ENCODE measurements around the gene WDR89.
"Not testable (repeated sequence)": the region's sequence is repeated elsewhere in the genome, so short reads cannot be mapped to it uniquely, and the experiment has no call there.

WDR89 gene

GRCh38 chr14:63670692-63671091 is 29.0 kb upstream of the WDR89 start:
- Mint-ChIP-seq H3K27me3 (no peaks in the 10 kb centered on the region), H3K4me3 (no peak overlapping the region), H3K4me1 (ENCODE audit: low read depth in 2 of 2) (no peaks in the 10 kb centered on the region), H3K27ac (no peak overlapping the region), H3K9me3 (no peaks in the 10 kb centered on the region), H3K36me3 (ENCODE audit: insufficient read depth) (no peaks in the 10 kb centered on the region)
- DNase-seq (no peak), ATAC-seq (replicated peaks) (no peak)

- no peaks in the 10 kb centered on the region for H3K36me3 Mint-ChIP-seq (ENCODE audit: insufficient read depth)
- ATAC-seq (replicated peaks) (no peak), DNase-seq (no peak)
- no peaks in the 10 kb centered on the region for H3K9me3 Mint-ChIP-seq
- H3K27me3 Mint-ChIP-seq = no peaks in the 10 kb centered on the region
- H3K4me3 Mint-ChIP-seq = no peak overlapping the region
- H3K4me1 Mint-ChIP-seq (ENCODE audit: low read depth in 2 of 2) = no peaks in the 10 kb centered on the region
- no peak overlapping the region for H3K27ac Mint-ChIP-seq
Measured at GRCh38 chr14:63666335-63666734, 24.7 kb upstream of the WDR89 start.

- Mint-ChIP-seq H3K36me3 (ENCODE audit: insufficient read depth) (peaks cover 4% of the 10 kb centered on the region), H3K4me3 (no peak overlapping the region), H3K27me3 (no peaks in the 10 kb centered on the region), H3K4me1 (ENCODE audit: low read depth in 2 of 2) (no peaks in the 10 kb centered on the region), H3K9me3 (no peaks in the 10 kb centered on the region), H3K27ac (no peak overlapping the region)
- DNase-seq (no peak), ATAC-seq (replicated peaks) (no peak)
Measured at GRCh38 chr14:63663428-63664341, 22.0 kb upstream of the WDR89 start.

- no peaks in the 10 kb centered on the region for H3K27me3 Mint-ChIP-seq
- H3K4me3 Mint-ChIP-seq = no peak overlapping the region
- no peak for ATAC-seq (replicated peaks)
- no peak overlapping the region for H3K27ac Mint-ChIP-seq
- peaks cover 4% of the 10 kb centered on the region for H3K36me3 Mint-ChIP-seq (ENCODE audit: insufficient read depth)
- no peaks in the 10 kb centered on the region for H3K4me1 Mint-ChIP-seq (ENCODE audit: low read depth in 2 of 2)
- no peaks in the 10 kb centered on the region for H3K9me3 Mint-ChIP-seq
- no peak for DNase-seq
Measured at GRCh38 chr14:63662776-63663175, 21.1 kb upstream of the WDR89 start.

- H3K27ac Mint-ChIP-seq = peak overlapping the region in 1 of 2 donors; percentile 6
- not testable (repeated sequence) for H3K9me3 Mint-ChIP-seq, H3K27me3 Mint-ChIP-seq
Measured at GRCh38 chr14:63661881-63662280, 20.2 kb upstream of the WDR89 start.

GRCh38 chr14:63659726-63660125 is 18.1 kb upstream of the WDR89 start:
- H3K27ac Mint-ChIP-seq = no peak overlapping the region
- H3K36me3 Mint-ChIP-seq (ENCODE audit: insufficient read depth) = peaks cover 4% of the 10 kb centered on the region

More at GRCh38 chr14:63661881-63662280, 20.2 kb upstream of the WDR89 start:
- DNase-seq; ATAC-seq (replicated peaks); H3K4me3 Mint-ChIP-seq; H3K36me3 Mint-ChIP-seq (ENCODE audit: insufficient read depth); H3K4me1 Mint-ChIP-seq (ENCODE audit: low read depth in 2 of 2): not testable (repeated sequence)

GRCh38 chr14:63656194-63656593 is 14.5 kb upstream of the WDR89 start:
- no peak overlapping the region for H3K4me3 Mint-ChIP-seq
- peaks cover 0 to 3% of the 10 kb centered on the region in 2 donors for H3K4me1 Mint-ChIP-seq (ENCODE audit: low read depth in 2 of 2)
- H3K9me3 Mint-ChIP-seq = no peaks in the 10 kb centered on the region
- H3K27ac Mint-ChIP-seq = no peak overlapping the region
- no peak for DNase-seq
- H3K27me3 Mint-ChIP-seq = no peaks in the 10 kb centered on the region
- peaks cover 10% of the 10 kb centered on the region for H3K36me3 Mint-ChIP-seq (ENCODE audit: insufficient read depth)
- no peak for ATAC-seq (replicated peaks)

More at GRCh38 chr14:63659726-63660125, 18.1 kb upstream of the WDR89 start:
- H3K4me3 Mint-ChIP-seq = no peak overlapping the region
- ATAC-seq (replicated peaks) = no peak
- H3K4me1 Mint-ChIP-seq (ENCODE audit: low read depth in 2 of 2) = no peaks in the 10 kb centered on the region
- H3K27me3 Mint-ChIP-seq = no peaks in the 10 kb centered on the region
- H3K9me3 Mint-ChIP-seq = no peaks in the 10 kb centered on the region
- DNase-seq = no peak

GRCh38 chr14:63654936-63655335 is 13.3 kb upstream of the WDR89 start:
- peaks cover 8 to 9% of the 10 kb centered on the region in 2 donors for H3K4me1 Mint-ChIP-seq (ENCODE audit: low read depth in 2 of 2)
- DNase-seq (no peak), ATAC-seq (replicated peaks) (no peak)
- no peak overlapping the region for H3K27ac Mint-ChIP-seq
- H3K36me3 Mint-ChIP-seq (ENCODE audit: insufficient read depth) = peaks cover 16% of the 10 kb centered on the region
- no peaks in the 10 kb centered on the region for H3K27me3 Mint-ChIP-seq
- H3K9me3 Mint-ChIP-seq = no peaks in the 10 kb centered on the region
- H3K4me3 Mint-ChIP-seq = no peak overlapping the region

GRCh38 chr14:63654346-63654745 is 12.7 kb upstream of the WDR89 start:
- H3K27me3 Mint-ChIP-seq = no peaks in the 10 kb centered on the region
- no peak overlapping the region for H3K4me3 Mint-ChIP-seq
- DNase-seq (no peak), ATAC-seq (replicated peaks) (no peak)
- peaks cover 14% of the 10 kb centered on the region for H3K36me3 Mint-ChIP-seq (ENCODE audit: insufficient read depth)
- H3K27ac Mint-ChIP-seq = no peak overlapping the region
- H3K4me1 Mint-ChIP-seq (ENCODE audit: low read depth in 2 of 2) = peaks cover 13 to 14% of the 10 kb centered on the region in 2 donors
- H3K9me3 Mint-ChIP-seq = no peaks in the 10 kb centered on the region

GRCh38 chr14:63652406-63652805 is 10.7 kb upstream of the WDR89 start:
- Mint-ChIP-seq H3K27ac (peak overlapping the region; percentile 49 to 97), H3K36me3 (ENCODE audit: insufficient read depth) (peaks cover 12% of the 10 kb centered on the region), H3K4me1 (ENCODE audit: low read depth in 2 of 2) (peaks cover 14% of the 10 kb centered on the region in 2 donors), H3K9me3 (no peaks in the 10 kb centered on the region), H3K4me3 (no peak overlapping the region), H3K27me3 (no peaks in the 10 kb centered on the region)
- no peak for ATAC-seq (replicated peaks)
- no peak for DNase-seq

- peak overlapping the region; percentile 63 to 65 for H3K4me3 Mint-ChIP-seq
- peaks cover 12% of the 10 kb centered on the region for H3K36me3 Mint-ChIP-seq (ENCODE audit: insufficient read depth)
- DNase-seq (peak; percentile 30 to 50 (median 37)), ATAC-seq (replicated peaks) (peak; percentile 97)
- no peaks in the 10 kb centered on the region for H3K27me3 Mint-ChIP-seq
- H3K27ac Mint-ChIP-seq = peak overlapping the region; percentile 96 to 97
- peaks cover 14% of the 10 kb centered on the region in 2 donors for H3K4me1 Mint-ChIP-seq (ENCODE audit: low read depth in 2 of 2)
- H3K9me3 Mint-ChIP-seq = no peaks in the 10 kb centered on the region
Measured at GRCh38 chr14:63650256-63650952, 8.7 kb upstream of the WDR89 start.

- H3K4me1 Mint-ChIP-seq (ENCODE audit: low read depth in 2 of 2) = peaks cover 14% of the 10 kb centered on the region in 2 donors
- peak overlapping the region in 1 of 2 donors; percentile 35 for H3K27ac Mint-ChIP-seq
- no peak overlapping the region for H3K4me3 Mint-ChIP-seq
- DNase-seq (no peak), ATAC-seq (replicated peaks) (no peak)
- no peaks in the 10 kb centered on the region for H3K9me3 Mint-ChIP-seq
- no peaks in the 10 kb centered on the region for H3K27me3 Mint-ChIP-seq
- peaks cover 7% of the 10 kb centered on the region for H3K36me3 Mint-ChIP-seq (ENCODE audit: insufficient read depth)
Measured at GRCh38 chr14:63647696-63648410, 6.2 kb upstream of the WDR89 start.

GRCh38 chr14:63644741-63645140 is 3.1 kb upstream of the WDR89 start:
- DNase-seq (no peak), ATAC-seq (replicated peaks) (no peak)
- H3K36me3 Mint-ChIP-seq (ENCODE audit: insufficient read depth) = peaks cover 16% of the 10 kb centered on the region
- H3K4me3 Mint-ChIP-seq = no peak overlapping the region
- no peaks in the 10 kb centered on the region for H3K9me3 Mint-ChIP-seq
- peaks cover 5 to 8% of the 10 kb centered on the region in 2 donors for H3K4me1 Mint-ChIP-seq (ENCODE audit: low read depth in 2 of 2)
- no peaks in the 10 kb centered on the region for H3K27me3 Mint-ChIP-seq
- H3K27ac Mint-ChIP-seq = no peak overlapping the region
